Gastrocnemius medialis (tissue), 4 donors: ENCODE results near the gene ANKRD33B.

Source experiments
- CTCF ChIP-seq, 5 experiments: fragments of 450-650 bp in 3 of 5; fragments of 200-600 bp in 2 of 5; sonication (generic) in 2 of 5; IDR thresholded peaks in 4 of 5; conservative IDR thresholded peaks in 1 of 5; 1 replicate in 4 of 5; 2 replicates in 1 of 5; pipeline ENCODE4 v1.5.1; 2016 to 2019; ENCODE audit warnings: antibody characterized with exemption in 5 of 5, mild to moderate bottlenecking in 3 of 5, moderate library complexity in 3 of 5
- POLR2A ChIP-seq, 2 donors: fragments of 450-650 bp; IDR thresholded peaks; one replicate each; pipeline ENCODE4 v1.6.1; 2017; ENCODE audit warnings: antibody characterized with exemption in 2 of 2, mild to moderate bottlenecking in 2 of 2, moderate library complexity in 2 of 2

- no peak for TF ChIP-seq CTCF (IDR thresholded peaks at IDR 0.05 in 4 of 5, conservative IDR thresholded peaks at IDR 0.05 in 1 of 5)
- no peak for TF ChIP-seq POLR2A (IDR thresholded peaks at IDR 0.05)
Measured at GRCh38 chr5:10596310-10596703, 32.4 kb downstream of the ANKRD33B start.
